NK-92 (cell line): Measurements from ENCODE around the gene RYR2.

Source experiments
- DNase-seq: peaks from one replicate; lab custom pipeline; 2025; ENCODE audit not compliant: unreplicated experiment; lab: John Stamatoyannopoulos, UW

The RYR2 gene

GRCh38 chr1:237187842-237188241 is 145.9 kb downstream of the RYR2 start:
- DNase-seq, result no peak

DNA sequence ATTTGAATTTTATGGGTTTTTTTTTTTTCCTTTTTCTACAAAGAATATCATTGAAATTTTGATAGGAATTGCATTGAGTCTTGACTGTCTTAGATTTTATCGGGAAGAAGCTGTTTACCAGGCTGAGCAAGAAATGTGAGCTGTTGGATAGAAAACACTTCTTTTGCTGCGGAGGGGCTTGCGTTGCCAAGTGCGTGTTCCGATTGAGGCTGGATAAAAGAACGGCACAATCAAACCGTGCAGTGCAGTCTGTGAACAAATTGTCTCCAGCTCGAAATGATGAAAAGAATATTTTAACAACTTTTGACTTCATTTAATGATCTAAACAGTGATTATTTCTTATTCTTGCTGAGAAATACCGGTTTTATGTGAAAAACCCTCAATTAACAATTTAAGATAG is 149.4 kb downstream of the RYR2 start:
- DNase-seq, result no peak

DNA sequence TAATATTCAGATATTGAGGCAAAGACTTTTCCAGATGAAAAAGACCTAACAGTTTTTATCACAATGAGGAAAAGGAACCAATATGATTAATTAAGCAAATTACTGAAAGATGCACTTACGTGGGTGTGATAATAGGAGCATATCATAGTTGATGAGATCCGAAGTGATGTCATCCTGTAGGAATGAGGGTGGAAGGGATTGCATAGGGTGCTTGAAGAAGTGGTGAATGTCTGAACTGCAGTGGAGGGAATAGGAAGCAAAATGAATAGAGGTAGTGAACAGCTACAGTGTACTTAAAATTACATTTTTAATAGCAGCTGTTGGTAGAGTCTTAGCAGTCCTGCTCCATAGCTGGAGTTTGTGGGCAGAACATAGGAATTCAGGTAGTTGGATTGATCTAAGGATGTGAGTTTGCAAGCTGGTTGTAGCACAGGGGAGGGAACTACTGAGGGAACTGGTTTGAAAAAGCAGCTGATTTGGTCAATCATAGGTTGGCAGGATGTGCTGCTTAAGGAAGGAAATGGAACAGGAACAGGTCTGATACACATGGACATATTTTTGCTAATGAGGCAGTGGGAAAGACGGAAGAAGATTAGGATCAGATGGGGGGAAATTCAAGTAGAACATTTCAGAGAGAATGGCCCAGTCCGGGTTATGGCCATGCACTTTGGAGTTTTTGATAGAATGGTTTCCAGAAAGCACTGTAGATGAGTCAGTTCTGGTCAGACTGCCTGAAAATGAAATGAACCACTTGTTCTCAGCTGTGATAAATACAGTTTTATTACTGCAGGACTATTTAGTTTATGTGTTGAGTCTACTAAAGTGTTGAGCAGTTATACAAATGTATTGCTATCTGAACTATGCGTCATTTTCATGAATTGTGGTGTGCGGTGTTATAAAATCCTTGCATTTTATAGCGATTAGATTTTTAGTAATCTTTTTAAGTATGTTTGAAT is 155.8 kb downstream of the RYR2 start:
- DNase-seq, result no peak

- DNase-seq, result no peak
Observed at GRCh38 chr1:237199026-237199425, 157.0 kb downstream of the RYR2 start.

GRCh38 chr1:237201155-237201554 is 159.2 kb downstream of the RYR2 start:
- DNase-seq, result no peak

DNA sequence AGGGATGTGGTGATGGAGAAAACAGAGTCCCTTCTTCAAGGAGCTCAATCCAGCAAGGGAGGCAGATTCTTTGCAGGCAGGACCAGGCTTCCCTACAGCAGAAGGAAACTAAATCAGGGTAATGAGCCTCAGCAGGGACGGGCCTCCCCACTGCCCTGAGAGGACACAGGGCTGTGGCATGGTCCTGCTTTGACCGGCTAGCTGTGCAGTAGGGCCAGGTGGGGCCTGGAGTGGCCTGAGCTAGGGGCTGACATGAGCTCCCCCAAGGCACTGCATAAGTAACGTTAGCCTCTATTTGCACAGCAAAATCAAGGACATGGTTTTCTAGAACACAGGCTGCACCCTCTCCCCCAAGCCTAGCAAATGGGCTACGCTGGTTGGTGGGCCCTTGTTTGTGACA is 162.9 kb downstream of the RYR2 start:
- no peak for DNase-seq

DNA sequence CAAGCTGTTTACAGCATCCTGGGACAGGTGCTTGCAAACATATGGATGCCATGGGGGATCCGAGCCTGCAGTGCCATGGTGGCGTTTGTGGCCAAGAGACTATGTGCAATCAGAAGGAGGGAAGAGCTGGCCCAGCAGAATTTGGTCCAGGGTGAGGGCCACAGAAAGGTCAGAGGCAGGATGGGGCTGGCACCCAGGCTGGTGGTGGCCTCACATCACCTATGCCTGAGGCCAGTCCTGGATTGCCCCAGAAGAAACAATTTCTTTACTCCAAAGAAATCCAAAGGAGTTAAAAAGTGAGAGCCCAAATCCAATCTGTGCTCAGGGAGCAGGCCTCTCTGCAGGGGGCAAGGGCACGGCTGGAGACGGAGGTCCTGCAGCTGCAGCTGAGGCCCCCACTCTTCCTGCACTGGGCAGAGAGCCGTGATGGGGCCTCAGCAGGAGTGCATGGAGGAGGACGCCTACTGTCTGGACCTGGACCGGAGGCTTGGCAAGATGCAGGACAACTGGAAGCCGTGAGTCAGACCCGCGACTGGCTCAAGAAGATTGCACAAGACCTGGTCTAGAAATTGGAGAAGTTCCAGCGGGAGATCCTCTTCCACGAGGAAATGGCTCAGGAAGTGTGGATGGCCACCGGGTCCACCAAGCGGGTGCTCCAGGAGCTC is 163.5 kb downstream of the RYR2 start:
- no peak for DNase-seq

- DNase-seq, result no peak
Observed at GRCh38 chr1:237206065-237206414, 164.1 kb downstream of the RYR2 start.

GRCh38 chr1:237211031-237211430 is 169.0 kb downstream of the RYR2 start:
- no peak for DNase-seq

DNA sequence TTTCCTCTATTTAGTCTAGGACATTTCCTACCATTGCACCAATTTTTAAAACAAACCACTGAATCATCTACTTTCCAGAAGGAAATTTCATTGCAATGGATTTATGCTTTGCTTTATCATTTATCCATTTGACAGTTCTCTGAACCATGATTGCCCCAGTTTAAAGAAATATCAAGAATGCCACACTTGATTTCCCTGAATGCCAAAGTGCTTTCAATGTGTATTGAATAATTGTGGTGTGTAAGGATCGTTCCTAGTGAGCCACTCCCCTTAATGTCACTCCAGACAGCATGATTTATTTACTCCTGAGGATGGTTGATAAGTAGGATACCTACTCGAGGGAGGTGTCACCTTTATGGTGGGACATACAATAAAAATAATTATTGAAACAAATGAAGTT is 169.6 kb downstream of the RYR2 start:
- no peak for DNase-seq

DNA sequence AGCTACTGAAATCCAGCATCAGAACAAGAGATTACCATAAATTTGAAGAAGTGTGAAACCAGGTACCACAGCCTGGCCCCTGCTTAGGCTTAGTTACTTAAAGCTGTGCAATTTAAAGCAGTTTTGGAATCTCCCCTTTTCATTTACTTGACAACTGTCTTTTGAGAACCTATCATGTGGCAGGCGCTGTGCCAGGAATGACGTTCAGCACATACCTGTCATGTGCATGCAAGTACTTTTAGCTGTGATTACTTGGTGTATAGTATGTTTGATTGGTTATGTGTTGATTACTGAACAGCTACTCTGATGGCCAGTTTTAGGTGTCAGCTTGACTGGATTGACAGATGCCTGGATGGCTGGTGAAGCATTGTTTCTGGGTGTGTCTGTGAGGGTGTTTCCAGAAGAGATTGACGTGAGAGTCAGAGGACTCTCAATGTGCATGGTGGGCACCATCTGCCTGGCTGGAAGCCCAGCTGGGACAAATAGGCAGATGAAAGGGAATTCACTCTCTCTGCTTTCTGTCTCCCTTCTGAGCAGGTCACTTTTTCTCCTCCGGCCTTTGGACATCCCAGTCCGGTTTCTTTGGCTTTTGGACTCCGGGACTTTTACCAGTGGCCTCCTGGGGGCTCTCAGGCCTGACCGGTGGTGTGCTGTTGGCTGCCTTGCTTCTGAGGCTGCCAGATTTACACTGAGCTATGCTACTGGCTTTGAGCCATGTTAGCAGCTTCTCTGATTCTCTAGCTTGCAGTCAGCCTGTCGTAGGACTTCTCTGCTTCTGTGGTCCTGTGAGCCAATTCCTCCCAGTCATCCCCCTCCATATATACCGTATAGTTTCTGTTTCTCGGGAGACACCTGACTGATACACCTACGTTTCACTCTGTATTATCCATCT is 178.0 kb downstream of the RYR2 start:
- DNase-seq, result no peak

- no peak for DNase-seq
Observed at GRCh38 chr1:237223419-237223818, 181.4 kb downstream of the RYR2 start.

DNA sequence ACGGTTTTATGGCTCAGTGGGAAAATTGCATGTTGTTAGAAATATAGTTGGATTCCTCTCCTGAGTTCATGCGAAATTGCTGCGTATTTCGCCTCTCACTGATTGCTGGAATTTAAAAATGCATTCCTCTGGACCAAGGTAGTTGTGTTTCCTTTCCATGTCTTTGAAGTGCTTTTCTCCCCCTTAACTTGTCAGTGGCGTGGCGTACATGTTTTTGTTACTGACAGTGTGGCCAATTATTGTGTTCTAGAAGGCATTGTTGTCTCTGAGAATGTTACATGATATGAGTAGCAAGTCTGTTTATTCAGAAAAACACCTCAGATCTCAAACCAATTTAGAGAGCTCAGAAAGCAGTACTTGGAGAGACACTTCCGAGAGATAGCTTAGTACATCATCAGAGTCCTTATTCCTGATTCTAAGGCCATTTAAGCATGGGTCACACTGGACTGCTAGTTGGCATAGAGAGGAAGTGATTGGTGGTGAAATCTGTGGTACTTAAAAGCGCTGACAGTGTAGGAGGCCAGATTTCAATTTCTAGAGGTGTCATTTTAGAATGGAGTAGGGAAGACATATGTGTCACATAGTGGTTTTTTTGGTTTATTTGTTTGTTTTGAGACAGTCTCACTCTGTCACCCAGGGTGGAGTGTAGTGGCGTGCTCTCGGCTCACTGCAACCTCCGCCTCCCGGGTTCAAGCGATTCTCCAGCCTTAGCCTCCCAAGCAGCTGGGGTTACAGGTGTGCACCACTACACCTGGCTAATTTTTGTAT is 184.4 kb downstream of the RYR2 start:
- no peak for DNase-seq

- DNase-seq, result no peak
Observed at GRCh38 chr1:237227476-237227875, 185.5 kb downstream of the RYR2 start.

DNA sequence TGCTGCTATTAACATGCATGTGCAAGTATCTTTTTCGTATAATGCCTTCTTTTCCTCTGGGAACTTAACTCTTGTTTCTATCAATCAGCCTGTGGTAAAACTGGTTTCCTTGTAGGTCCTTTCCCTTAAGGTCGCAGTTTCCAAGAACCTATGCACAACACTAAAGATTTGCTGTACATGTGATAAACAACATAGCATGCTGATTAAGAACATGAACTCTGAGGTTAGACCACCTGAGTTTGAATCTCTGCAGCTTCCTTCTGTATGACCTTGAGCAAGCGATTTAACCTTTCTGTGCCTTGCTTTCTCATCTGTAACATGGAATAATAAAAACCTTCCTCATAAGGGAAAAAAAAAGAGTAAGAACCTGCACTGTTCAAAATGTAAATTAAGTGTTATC is 186.4 kb downstream of the RYR2 start:
- no peak for DNase-seq

GRCh38 chr1:237229333-237229732 is 187.3 kb downstream of the RYR2 start:
- no peak for DNase-seq

DNA sequence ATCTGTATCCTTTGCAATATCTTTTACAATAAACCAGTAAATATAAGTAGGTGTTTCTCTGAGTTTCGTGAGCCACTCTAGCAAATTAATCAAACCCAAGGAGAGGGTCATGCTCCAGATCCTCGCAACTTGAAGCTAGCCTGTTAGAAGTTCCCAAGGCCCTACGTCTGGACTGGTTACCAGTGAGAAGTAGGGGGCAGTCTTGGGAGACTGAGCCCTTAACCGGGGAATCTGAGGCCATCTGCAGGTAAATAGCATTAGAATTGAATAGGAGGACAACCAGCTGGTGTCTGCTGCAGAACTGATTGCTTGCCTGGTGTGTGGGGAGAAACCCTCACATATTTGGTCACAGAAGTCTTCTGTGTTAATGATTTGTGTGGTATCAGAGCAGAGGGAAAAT is 190.5 kb downstream of the RYR2 start:
- DNase-seq, result no peak

GRCh38 chr1:237235091-237235490 is 193.1 kb downstream of the RYR2 start:
- DNase-seq, result no peak

DNA sequence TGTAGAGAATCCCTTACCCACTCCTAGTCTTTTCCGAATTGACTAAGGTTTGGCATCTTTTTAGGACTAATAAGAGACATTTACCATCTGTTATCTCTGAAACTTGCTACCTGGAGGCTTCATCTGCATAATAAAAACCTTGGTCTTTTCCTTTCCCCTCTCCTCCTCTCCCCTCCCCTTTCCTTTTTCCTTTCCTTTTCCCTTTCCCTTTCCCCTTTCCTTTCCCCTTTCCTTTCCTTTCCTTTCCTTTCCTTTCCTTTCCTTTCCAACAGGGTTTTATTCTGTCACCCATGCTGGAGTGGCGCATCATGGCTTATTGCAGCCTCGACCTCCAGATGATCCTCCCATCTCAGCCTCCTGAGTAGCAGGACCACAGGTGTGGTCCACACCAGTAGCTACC is 195.7 kb downstream of the RYR2 start:
- DNase-seq, result no peak

DNA sequence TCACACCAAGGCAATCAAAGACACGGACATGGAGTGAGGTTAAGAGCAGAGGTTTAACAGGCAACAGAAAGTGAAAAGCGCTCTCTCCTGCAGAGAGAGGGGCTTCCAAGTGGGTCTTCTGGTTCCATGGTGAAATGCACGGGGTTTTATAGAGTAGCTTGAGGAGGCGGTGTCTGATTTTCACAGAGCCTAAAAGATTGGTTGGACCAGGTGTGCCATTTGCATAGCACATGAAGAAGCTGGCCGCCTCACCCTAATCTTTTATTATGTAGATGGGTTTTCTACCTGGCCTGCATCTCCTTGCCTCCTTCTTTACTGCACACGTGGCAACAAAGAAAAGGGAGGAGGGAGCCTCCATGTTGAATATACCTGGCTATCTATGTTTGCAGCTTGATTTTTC is 197.3 kb downstream of the RYR2 start:
- DNase-seq, result no peak

- no peak for DNase-seq
Observed at GRCh38 chr1:237241038-237241437, 199.1 kb downstream of the RYR2 start.
